Measurements from ENCODE around the gene POLR2E.
A peak's percentile ranks its signal among the peaks of the same experiment; 100 is the strongest.

Gene POLR2E

DNA sequence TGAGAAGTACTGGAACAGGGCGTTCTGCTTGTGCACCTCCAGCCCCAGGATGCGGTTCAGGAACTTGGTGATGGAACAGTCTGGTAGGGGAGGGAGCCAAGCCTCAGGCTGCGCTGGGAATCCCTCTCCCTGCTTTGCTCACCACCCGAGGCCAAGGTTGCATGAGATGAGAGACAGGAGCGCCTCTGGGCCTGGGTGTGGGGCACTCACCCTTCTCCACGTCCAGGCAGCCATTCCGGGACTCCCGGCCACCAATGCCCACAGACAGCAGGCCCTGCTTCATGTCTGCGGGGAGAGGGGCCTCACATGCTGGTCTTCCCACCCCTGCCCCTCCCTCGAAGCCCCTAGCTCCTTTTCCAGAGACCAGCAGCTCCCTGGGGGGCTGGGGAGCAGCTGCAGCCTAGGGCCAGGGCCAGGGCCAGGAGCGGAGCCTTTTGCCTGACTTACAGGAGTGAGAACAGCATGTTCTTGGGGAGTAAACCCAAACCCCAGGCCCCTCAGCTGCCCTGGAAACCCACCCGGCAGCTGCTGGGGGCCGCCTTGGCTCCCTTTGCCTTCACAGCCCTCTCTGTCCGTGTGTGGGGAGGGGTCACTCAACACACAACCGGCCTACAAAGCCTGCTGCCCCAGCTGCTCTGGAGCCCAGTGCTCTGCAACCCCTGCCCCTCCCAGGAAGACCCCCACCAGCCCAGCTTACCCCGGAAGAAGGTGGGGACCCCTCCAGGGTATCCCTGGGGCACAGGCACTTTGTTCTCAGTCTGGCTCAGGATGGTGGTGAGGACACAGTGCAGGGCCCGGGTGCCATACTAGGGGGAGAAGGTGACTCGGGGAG, 15.8 kb upstream of the POLR2E start:
- no peak overlapping the region for H3K4me3 ChIP-seq (ENCODE audit: severe bottlenecking)
- TF ChIP-seq, protein P1, sequence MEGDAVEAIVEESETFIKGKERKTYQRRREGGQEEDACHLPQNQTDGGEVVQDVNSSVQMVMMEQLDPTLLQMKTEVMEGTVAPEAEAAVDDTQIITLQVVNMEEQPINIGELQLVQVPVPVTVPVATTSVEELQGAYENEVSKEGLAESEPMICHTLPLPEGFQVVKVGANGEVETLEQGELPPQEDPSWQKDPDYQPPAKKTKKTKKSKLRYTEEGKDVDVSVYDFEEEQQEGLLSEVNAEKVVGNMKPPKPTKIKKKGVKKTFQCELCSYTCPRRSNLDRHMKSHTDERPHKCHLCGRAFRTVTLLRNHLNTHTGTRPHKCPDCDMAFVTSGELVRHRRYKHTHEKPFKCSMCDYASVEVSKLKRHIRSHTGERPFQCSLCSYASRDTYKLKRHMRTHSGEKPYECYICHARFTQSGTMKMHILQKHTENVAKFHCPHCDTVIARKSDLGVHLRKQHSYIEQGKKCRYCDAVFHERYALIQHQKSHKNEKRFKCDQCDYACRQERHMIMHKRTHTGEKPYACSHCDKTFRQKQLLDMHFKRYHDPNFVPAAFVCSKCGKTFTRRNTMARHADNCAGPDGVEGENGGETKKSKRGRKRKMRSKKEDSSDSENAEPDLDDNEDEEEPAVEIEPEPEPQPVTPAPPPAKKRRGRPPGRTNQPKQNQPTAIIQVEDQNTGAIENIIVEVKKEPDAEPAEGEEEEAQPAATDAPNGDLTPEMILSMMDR (IDR thresholded peaks at IDR 0.05; ENCODE audit: poor library complexity, severe bottlenecking) = no peak
- H3K4me1 ChIP-seq (ENCODE audit: insufficient read depth, poor library complexity, severe bottlenecking) = no peaks in the 10 kb centered on the region
- no peaks in the 10 kb centered on the region for H3K27me3 ChIP-seq (ENCODE audit: insufficient read depth, poor library complexity, severe bottlenecking)
- H3K9me3 ChIP-seq (ENCODE audit: severe bottlenecking) = no peaks in the 10 kb centered on the region
- DNase-seq (ENCODE audit: low spot score) = no peak
- H3K36me3 ChIP-seq (ENCODE audit: low read depth) = peaks cover 73% of the 10 kb centered on the region
- peak; percentile 3; the same call in 1 of the 3 replicates for ATAC-seq (ENCODE audit: low read depth)
- no peak overlapping the region for H3K27ac ChIP-seq (ENCODE audit: poor library complexity, severe bottlenecking)

DNA sequence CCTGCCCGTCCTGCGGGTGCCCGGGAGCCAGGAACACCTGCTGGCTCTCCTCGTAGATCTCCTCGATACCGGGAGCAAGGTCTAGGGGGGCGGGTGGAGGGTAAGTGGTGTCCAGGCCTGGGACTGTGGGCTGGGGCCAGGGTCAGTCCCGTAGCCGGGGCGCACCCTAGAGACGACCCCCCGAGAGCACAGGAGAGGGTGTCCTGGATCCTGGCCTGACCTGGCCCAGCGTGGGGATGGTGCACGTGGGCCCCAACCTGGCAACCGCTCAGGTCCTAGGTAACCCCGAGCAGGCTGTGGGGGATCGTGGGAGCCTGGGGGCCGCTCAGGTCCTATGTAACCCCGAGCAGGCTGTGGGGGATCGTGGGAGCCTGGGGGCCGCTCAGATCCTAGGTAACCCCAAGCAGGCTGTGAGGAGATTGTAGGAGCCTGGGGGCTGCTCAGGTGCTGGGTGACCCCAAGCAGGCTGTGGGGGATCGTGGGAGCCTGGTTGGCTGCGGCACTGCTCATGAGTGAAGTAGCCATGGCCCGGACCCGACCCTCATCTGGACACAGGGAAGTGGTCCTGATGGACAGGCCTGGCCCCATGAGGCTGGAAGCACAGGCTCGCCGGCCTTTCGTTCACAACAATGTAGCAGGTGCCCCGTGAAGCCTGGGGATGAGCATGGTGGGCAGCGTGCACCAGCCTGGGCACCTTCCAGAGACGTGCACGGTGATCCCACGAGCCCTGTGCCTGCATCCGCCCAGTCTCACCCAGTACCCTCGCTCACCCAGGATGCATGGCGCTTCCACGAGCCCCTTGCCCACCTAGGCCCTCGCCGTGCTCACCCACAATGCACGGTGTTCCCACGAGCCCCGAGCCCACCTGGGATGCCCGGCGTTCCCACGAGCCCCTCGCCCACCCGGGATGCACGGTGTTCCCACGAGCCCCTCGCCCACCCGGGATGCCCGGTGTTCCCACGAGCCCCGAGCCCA, 14.8 kb upstream of the POLR2E start:
- DNase-seq (ENCODE audit: low spot score) (no peak), ATAC-seq (ENCODE audit: low read depth) (no peak)
- Histone ChIP-seq H3K4me1 (ENCODE audit: insufficient read depth, poor library complexity, severe bottlenecking) (no peaks in the 10 kb centered on the region), H3K27me3 (ENCODE audit: insufficient read depth, poor library complexity, severe bottlenecking) (no peaks in the 10 kb centered on the region), H3K4me3 (ENCODE audit: severe bottlenecking) (no peak overlapping the region), H3K9me3 (ENCODE audit: severe bottlenecking) (no peaks in the 10 kb centered on the region), H3K27ac (ENCODE audit: poor library complexity, severe bottlenecking) (no peak overlapping the region), H3K36me3 (ENCODE audit: low read depth) (peaks cover 72% of the 10 kb centered on the region)
- TF ChIP-seq, protein P1 (IDR thresholded peaks at IDR 0.05; ENCODE audit: poor library complexity, severe bottlenecking) = no peak

DNA sequence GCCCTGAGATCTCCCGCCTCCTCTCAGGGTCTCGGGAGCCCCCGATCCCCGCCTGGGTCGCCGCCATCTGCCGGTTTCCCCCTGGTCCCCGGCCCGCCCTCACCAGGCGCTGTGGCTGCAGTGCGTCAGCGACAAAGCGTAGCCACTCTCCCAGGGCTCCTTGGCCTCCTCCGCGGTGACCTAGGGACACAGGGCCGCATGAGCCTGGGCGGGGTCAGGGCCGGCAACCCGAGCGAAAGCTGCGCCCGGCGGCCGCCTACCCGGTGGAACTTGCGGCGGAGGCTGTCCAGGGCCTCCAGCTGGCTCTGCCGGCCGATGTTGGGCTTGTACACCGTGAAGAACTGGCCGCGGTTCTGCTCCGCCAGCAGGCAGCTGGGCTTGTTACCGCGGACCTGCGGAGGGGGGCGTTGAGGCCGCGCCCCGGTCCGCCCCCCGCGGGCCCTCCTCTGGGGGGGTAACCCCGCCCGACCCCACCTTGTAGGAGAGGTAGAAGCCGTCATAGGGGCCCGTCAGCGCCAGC, 13.9 kb upstream of the POLR2E start:
- TF ChIP-seq, protein P1 (IDR thresholded peaks at IDR 0.05; ENCODE audit: poor library complexity, severe bottlenecking) = no peak
- H3K9me3 ChIP-seq (ENCODE audit: severe bottlenecking) = no peaks in the 10 kb centered on the region
- no peak for ATAC-seq (ENCODE audit: low read depth)
- no peaks in the 10 kb centered on the region for H3K27me3 ChIP-seq (ENCODE audit: insufficient read depth, poor library complexity, severe bottlenecking)
- no peak overlapping the region for H3K4me3 ChIP-seq (ENCODE audit: severe bottlenecking)
- peaks cover 65% of the 10 kb centered on the region for H3K36me3 ChIP-seq (ENCODE audit: low read depth)
- no peaks in the 10 kb centered on the region for H3K4me1 ChIP-seq (ENCODE audit: insufficient read depth, poor library complexity, severe bottlenecking)
- H3K27ac ChIP-seq (ENCODE audit: poor library complexity, severe bottlenecking) = no peak overlapping the region
- DNase-seq (ENCODE audit: low spot score) = no peak

DNA sequence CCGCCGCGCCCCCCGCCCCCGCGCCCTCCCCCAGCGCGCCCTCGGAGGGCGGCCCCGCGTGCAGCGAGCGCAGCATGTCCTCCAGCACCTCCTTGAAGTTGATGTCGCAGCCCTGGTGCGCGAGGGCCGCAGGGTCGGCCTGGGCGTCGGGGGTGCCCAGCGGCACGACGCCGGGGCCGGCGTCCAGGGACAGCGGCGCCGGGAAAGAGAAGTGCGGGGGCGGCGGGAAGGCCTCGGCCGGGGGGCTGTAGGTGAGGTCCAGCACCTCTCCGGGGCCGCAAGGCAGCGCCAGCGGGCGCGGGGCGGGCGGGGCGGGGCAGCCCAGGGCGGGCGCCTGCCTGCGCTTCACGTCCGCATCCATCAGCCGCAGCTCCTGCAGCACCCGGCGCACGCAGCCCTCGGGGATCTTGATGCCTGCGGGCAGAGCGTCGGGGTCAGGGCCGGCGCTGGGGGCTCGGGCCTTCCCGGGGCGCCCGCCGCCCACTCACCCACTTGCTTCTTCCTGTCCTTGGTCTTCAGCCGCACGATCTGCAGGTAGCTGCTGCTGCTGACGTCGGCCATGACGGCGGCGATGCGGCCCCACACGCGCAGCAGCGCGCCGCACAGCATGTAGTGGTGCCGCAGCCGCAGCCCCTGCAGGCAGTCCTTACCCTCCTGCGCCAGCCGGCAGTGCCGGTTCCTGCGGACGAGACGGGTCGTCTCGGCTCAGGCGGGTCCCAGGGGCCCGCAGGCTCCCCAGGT, 13.3 kb upstream of the POLR2E start:
- Histone ChIP-seq H3K27ac (ENCODE audit: poor library complexity, severe bottlenecking) (no peak overlapping the region), H3K4me3 (ENCODE audit: severe bottlenecking) (no peak overlapping the region), H3K27me3 (ENCODE audit: insufficient read depth, poor library complexity, severe bottlenecking) (no peaks in the 10 kb centered on the region), H3K9me3 (ENCODE audit: severe bottlenecking) (no peaks in the 10 kb centered on the region), H3K36me3 (ENCODE audit: low read depth) (peaks cover 59% of the 10 kb centered on the region), H3K4me1 (ENCODE audit: insufficient read depth, poor library complexity, severe bottlenecking) (no peaks in the 10 kb centered on the region)
- no peak for ATAC-seq (ENCODE audit: low read depth)
- TF ChIP-seq, protein P1 (IDR thresholded peaks at IDR 0.05; ENCODE audit: poor library complexity, severe bottlenecking) = no peak
- DNase-seq (ENCODE audit: low spot score) = no peak
